Effector CD4-positive, alpha-beta T cell (primary cell): ENCODE data around the gene SELPLG.
"Not testable (repeated sequence)": the region's sequence is repeated elsewhere in the genome, so short reads cannot be mapped to it uniquely, and the experiment has no call there.

Experiments used
- DNase-seq: peaks from one replicate; pipeline ENCODE4 v3.0.0-alpha.2; 2020

SELPLG gene

DNA sequence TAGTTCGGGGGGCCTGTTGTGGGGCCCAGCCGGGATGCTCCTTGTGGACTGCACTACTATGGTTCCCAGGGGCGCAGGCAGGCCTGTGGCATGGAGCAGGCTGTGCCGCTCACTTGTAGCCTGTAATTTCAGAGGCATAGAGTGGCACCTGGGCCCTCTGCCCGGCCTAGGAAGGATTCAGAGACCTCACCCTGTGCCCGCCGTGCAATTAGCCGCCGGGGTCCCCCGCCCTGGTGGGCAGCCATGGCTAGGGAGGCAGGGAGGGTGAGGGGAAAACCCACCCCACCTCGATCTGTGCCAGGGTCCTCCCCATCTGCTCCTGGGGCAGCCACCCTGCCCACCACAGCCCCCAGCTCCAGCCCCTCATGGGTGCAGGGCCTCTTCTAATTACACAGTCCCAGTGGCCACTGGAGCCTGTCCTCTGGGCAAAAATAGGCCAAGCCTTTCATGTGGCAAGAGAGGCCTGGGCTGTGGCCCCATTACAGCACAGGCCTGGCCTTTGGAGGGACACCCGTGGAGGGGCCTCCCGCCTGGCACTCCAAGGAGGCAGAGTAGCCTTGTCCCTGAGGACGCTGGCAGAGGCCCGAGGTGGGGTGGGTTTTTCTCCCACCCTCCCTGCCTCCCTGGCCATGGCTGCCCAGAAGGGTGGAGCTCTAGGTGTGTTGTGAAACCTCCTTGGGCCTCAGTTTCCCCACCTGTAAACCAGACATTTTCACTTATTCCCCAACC is 30.6 kb downstream of the SELPLG start:
- no peak for DNase-seq

DNA sequence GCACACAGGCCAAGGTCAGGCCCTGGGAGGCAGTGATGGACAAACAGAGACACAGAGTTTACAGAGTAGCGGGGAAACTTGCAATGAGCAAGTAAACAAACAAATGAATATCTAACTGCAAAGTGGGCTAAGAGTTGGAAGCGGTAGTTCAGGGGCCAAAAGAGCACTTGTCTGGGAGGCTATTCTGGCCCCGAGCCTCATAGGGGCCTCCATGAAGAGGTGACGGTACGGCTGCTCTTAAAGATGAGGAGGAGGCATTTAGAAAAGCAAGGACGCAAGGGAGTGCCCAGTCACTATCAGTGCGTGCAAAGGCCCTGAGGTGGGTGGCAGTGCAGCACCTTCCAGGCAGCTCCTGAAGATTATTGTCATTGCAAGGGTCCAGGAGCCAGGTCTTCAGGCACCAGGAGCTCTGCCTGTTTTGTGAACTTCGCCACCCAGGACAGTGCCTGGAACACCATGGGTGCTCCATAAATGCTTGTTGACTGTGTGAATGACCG is 31.4 kb downstream of the SELPLG start:
- DNase-seq = no peak

DNA sequence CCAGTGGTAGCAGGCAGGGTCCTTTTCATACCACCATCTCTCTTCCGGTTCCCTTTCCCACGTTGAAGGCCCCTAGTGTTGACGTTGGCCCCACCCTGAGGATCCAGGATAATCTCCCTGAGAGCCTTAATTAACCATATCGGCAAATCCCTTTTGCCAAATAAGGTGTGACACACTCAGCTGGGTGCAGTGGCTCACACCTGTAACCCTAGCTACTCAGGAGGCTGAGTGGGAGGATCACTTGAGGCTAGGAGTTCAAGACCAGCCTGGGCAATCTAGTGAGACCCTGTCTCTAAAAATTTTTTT is 33.0 kb downstream of the SELPLG start:
- DNase-seq = no peak

DNA sequence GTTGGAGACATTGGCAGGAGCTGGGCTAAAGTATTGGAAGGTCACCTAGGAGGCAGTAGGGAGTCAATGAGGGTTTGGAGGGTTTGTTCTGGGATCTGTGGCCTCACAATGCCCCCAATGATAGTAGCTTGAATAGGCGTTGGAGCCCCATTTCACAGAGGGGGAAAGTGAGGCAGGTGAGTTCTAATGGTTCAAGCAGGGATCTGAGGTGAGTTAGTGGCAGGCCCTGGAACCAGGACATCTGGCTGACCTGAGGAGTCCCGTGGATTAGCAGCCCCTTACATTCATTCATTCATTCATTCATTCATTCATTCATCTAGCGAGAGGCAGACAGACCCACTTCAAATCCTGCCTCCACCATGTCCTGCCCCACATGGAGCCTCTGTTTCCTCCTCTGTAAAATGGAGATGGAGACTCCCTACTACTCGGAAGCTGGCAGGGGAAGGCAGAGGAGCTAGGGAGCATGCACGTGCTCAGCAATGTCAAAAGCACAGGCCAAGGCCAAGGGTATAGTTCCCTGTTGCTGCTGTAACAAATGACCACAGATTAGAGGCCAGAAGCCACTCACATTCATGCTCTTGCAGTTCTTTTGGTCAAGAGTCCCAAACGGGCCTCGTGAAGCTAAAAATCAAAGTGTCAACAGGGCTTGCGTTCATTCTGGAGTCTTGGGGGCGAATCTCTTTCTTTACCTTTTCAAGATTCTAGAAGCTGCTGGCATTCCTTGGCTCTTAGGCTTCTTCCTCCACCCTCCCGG is 33.6 kb downstream of the SELPLG start:
- DNase-seq = no peak

DNA sequence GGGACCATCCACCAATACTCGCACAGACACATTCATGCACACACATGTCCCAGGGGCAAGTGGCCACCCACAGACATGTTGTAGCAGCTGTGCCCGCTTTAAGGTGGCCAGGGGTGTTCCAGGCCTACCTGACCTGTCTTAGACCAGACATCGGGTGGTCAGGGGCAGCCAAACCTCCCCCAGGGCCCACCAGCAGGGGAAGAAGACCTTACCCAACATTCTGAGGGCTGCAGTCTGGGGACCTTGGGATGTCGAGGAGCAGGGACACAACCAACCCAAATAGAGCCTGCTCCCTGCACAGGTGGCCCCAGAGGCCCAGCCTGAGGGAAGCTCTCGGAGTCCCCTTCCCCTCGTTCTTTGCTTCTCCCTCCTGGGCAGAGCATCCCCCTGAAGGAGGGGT is 34.2 kb downstream of the SELPLG start:
- DNase-seq = no peak

DNA sequence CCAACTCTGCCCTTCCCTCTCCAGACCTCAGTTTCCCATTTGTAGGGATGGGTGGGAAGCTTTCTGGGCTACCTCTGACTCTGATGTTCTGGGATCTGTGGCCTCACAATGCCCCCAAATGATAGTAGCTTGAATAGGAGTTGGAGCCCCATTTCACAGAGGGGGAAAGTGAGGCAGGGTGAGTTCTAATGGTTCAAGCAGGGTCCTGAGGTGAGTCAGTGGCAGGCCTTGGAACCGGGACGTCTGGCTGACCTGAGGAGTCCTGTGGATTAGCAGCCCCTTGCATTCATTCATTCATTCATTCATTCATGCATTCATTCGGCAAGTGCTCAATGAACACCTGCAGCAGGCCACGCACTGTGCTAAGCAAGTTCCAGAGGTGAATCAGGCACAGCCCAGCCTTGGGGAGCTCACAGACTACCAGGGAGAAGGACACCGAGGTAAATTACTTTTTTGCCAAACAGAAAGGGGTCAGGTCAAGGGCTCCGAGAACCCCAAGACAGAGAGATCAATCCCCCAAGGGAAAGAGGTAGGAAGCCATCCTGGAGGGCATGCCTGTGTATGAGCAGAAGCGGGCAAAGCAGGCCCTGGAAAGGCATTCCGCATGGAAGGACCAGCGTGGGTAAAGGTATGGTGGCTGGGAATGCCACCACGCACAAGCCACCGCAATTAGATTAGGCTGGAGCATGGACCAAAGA is 35.0 kb downstream of the SELPLG start:
- no peak for DNase-seq

DNA sequence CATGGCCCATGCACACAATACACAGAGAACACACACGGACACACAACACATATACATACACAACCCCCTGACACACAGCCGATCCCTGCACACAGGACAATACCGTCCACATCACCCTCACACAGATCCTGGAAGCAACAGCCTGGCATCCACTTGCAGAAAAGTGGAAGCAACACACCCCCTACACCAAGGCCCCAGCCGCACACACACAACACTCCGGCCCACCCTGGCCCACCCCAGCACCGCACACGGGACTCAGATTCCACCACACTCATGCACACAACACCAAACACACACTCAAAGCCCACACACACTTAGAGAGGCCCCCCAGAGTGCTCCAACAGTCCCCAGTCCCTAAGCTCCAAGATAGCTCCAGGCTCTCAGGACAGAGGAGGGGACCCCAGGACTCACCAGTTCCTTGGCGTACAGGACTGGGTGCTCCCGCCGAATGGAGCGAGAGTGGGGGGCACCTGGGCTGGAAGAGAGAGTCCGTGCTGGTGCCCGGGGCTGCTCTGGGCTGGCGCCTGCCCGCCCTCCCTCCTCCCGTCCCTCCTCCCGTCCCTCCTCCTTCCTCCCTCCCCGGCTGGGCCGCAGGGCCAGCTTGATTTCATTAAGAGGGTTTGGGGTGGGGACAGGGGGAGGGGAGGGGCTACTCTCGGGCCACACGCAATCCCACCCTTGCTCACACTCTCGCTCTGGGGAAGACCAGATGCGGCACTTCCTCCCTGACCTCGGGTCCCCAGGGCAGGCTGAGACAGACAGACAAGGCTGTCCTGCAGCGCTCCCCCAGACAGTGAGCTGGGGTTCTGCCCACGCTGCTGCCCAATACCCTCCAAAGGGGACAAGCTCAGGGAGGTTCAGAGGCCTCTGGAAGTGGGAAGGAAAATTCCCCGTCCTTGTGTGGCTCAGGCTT is 35.9 kb downstream of the SELPLG start, which contains the start of gene TMEM119:
TMEM119 (minus strand) TSS at position 526 of the 913 bp plus-strand sequence. CDS start 5,701 bp downstream, outside the sequence.
- DNase-seq = no peak

DNA sequence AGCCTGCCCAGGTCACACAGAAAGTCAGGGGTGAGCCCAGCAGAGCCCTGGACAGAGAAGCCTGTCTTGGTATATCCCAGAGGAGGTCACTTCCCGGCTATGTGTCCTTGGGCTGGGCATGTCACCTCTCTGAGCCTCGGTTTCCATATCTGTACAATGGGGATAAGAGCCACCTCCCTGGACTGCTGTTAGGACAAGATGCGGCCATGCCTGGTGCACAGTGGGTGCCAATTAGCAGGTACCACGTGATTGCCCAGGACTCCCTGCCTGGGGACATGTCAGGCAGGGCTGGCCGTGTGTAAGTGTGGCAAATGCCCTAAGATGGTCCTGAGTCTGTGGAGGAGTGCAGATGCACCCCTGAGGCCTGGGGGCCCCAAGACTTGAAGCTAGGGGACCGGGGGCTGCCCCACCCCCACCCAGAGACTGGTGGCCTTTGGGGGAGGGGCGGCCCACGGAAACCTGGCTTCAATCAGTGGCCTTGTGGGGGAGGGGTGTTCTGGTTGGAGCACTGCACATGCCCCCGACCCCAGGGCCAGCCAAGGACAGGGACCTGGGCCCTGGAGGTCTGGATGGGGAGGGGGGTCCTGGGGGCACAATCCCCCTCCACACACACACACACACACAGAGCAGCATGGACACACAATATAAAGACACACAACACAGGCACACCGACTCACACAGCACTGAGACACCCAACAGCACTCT is 36.7 kb downstream of the SELPLG start:
- no peak for DNase-seq

DNA sequence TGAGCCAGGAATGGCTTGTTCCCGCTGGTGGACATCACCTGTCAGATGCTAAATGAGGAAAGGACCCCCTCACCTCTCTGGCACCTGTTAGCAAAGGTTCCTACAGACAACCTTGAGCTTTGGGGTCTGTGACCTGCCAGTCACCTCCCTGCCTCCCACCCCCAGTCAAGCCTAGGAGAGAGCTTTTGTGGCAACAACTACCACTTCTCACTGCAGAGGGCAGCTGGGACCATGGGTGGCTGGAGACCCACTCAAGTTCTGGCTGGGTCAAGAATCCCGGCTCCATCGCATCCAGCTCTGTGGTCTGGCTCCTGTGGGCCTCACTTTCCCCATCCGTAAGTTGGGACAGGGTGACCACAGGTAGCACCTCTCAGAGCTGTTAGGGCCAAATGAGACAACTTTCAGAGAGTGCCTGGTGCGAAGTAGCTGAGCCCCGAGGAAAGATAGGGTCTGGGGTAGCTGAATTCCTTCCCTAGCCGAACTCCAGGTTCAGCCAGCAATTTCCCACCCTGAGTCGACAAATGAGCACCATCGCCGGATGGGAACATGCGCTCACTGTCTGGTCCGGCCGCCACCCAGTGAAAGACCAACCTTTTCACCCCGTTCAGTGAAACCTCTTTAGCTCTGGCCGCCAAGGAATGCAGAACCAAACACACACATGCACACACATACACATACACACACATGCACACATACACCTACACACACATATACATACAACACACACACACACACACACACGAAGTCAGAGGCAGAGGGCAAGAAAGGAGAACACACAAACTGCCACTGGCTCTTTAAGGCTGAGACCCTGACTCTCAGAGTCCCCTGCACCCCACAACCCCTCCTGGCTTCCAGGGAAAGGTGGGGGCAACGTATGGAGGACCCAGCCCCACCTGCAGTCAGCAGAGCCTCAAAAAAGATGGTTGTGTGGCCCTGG is 37.7 kb downstream of the SELPLG start:
- DNase-seq = no peak

DNA sequence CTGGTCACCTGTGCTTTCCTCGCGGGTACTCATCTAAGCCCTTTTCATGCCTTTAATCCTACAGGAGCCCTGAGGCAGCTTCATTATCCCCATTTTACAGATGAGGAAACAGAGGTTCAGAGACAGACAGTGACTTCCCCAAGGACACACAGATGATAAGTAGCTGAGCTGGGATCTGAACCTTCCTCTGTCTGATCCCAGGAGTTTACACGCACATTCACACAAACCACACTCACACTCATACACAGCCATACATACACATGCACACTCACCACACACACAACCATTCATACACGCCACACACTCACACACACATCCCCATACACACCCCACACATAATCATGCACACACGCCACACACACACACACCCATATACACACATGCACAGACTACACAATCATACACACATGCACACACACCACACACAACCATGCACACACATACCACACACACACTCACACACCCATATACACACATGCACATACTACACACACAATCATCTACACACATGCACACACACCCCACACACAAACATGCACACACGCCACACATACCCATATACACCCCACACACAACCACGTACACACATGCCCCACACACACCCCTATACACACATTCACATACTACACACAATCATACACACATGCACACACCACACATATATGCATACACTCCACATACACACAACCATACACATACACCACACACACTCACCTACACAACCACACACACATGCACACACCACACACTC is 38.6 kb downstream of the SELPLG start:
- no peak for DNase-seq

DNA sequence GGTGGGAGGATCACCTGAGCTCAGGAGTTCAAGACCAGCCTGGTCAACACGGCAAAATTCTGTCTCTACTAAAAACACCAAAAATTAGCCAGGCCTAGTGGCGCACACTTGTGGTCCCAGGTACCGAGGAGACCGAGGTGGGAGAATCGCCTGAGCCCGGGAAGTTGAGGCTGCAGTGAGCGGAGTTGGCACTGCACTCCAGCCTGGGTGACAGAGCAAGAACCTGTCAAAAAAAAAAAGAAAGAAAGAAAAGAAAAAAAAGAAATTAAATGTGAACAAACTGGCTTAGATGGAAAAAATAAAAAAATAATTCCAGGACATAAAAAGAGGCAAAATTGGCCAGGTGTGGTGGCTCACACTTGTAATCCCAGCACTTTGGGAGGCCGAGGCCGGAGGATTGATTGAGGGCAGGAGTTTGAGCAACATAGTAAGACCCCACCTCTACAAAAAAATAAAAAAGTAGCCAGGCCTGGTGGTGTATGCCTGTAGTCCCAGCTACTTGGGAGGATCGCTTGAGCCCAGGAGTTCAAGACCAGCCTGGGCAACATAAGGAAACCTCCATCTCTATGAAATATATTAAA is 39.3 kb downstream of the SELPLG start:
- no peak for DNase-seq

DNA sequence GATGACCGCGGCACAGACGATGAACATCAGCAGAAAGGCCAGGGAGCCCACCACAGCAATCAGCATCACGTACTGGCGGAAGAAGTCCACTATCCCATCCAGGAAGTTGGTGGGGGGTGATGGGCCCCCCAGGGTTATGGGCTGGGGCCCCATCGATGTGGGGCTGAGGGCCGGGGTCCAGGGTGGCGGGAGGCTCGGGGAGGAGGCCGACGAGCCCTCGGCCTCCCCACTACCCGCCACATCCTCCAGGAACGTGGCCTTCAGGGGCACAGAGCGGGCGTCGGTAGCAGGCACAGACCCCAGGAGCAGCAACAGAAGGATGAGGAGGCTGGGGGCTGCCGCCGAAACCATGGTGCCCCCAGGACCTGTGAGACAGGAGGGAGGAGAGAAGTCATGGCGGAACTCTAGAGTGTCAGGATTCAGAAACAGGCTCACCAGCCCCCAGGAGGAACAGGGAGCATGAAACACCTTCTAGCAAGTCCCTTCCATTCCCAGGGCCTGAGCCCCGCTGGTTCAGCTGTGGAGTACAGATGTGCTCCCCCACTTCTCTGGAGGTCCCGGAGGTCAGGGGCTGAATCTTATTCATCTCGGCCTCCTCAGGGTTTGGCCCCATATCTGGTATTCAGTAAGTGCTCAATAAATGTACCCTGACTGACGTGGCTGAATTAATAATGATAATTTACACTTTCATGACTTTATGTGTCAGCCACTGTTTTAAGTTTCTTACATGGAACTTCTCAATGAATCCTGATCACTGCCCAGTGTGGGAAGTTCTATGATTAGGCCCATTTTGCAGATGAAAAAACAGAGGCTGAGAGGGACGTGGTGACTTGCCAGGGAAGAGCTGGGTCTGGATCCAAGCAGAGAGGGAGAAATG is 41.4 kb downstream of the SELPLG start:
- no peak for DNase-seq

DNA sequence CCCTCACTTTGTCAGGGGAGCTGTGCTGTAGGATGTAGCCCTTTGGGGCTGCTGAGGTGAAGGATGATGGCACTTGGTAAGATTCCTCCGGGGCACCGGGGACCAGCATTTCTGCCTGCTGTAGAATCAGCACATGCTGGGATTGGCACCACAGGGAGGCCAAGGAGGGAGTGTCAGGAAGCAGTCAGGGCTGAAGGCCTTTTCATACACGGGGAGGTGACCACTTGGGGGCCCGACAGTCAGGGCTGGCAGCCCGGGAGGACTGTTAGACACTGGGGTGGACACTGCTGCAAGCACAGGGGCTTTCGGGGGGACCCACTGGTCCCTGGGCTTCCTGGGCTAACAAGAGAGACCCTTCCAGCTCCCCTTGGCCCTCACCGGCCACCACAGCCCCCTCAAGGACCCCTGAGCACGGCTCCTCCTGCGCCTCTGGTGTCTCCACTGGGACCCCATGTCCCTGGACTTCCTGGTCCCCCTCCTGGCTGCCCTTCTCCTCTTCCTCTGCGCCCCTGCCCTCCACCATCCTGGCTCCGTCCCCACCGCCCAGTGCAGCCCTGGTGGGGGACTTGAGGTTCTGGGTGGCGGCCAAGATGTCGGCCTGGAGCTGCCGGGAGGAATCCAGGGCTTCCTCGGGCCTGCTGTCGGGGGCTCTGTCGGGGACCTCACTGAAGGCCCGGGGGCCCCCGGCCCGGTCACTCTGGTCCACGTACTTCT is 42.3 kb downstream of the SELPLG start:
- no peak for DNase-seq

DNA sequence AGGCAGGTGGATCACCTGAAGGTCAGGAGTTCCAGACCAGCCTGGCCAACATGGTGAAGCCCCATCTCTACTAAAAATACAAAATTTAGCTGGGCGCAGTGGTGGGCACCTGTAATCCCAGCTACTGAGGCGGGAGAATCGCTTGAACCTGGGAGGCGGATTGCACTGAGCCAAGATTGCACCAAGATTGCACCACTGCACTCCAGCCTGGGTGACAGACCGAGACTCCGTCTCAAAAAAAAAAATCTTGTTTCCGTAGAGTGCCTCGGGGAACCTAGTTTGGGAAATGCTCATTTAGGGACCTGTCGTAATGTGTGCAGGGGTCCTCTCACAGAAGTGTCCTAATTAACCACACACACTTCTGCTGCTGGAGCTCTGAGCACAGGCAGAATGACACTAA is 43.2 kb downstream of the SELPLG start:
- not testable (repeated sequence) for DNase-seq

DNA sequence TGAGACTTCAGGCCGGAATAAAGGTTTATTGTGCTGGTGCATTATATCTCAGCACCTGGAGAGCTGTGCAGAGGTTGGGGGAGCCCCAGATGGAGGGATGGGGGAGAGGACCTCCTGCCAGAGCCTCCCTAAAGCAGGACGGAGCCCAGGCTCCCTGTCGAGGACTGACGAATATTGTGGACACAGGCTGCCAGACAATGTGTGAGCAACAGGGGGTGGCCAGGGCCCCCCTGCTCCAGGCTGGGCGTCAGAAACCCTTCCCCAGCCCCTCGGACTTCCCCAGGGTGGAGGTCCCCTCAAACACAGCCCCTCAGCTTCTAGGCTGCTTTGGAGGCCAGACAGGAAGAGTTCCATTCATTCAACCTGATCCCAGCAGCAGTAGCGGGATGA is 43.9 kb downstream of the SELPLG start:
- DNase-seq = no peak

DNA sequence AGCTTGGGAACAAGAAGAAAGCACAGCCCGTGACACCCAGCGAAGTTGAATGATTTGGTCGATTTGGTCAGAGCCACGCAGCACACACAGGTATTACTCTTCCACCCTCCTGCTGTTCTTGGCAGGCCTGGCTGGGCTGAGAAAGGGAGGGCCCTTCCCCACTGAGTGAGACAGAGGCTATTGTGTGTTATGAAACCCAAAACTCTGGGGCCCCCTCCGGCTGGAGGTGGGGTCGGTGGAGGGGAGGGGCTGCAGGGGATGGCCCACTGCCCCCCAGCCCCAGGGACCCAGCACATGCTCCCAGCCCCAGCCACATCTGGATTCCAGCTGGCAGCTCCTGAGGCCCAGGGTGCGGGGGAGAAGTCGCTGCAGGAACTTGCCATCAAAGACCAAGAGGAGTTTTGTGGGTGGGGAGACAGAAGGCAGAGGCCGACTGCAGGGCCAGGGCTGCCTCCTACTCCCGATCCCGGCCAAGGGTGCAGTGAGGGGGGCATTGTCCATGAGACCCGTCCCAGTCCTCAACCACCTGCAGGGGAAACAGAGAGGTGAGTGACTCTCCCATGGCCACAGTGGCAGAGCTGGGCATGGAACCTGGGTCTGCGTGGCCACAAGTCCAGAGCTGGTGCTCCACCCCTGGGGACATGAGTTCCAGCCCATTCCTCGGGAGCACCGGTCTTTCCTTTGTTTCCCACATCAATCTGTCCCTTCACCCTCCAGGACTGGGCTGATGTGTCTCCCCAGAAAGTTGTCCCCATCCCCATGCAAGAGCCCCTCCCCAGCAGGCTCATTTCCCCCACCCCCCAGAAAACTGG is 44.5 kb downstream of the SELPLG start:
- DNase-seq = no peak

DNA sequence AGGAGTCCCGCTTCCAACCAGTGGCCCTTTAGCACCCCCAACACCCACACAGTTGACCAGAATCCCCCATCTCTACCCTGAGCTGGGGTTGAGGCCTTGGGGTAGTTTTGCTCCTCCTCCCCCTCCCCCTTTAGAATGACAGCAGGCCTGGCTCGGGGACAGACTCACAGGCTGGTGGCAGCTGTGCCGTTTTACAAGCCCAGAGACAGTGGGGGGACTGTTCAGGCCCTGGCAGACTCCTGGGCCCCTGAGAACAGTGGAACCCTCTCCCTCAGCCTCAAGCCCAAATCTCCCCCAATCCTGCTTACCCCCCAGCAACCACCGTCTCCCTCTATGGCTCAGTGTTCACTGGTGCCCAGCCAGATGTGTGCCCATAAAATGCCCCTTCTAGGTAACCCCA is 45.9 kb downstream of the SELPLG start:
- no peak for DNase-seq
